MM.1S (cell line): ENCODE data around the gene PARD3.
A peak's percentile ranks its signal among the peaks of the same experiment; 100 is the strongest.
"Not testable (repeated sequence)": the region's sequence is repeated elsewhere in the genome, so short reads cannot be mapped to it uniquely, and the experiment has no call there.

Experiments used
- DNase-seq: peaks from one replicate; pipeline ENCODE4 v3.0.0-alpha.2; 2015
- H2AFZ ChIP-seq: fragments of 300-600 bp; sonication (generic); 2 replicates; pipeline ENCODE4 v1.6.0; 2016; ENCODE audit warnings: antibody characterized with exemption, low read length
- H3F3A ChIP-seq: fragments of 300-600 bp; sonication (generic); 2 replicates; pipeline ENCODE4 v1.6.1; 2016; ENCODE audit warnings: mild to moderate bottlenecking, antibody characterized with exemption, low read length, moderate library complexity, mixed read lengths; ENCODE audit not compliant: insufficient read depth
- H3K27ac ChIP-seq: fragments of 300-600 bp; sonication (generic); 2 replicates; pipeline ENCODE4 v1.5.1; 2016; ENCODE audit warnings: mild to moderate bottlenecking, low read length
- H3K27me3 ChIP-seq: fragments of 300-600 bp; sonication (generic); replicated peaks from 2 replicates; pipeline ENCODE4 v1.6.0; 2016; ENCODE audit warnings: low read length; ENCODE audit not compliant: insufficient read depth
- H3K36me3 ChIP-seq: fragments of 300-600 bp; sonication (generic); replicated peaks from 2 replicates; pipeline ENCODE4 v1.6.1; 2016; ENCODE audit warnings: mild to moderate bottlenecking, low read length, mixed read lengths; ENCODE audit not compliant: insufficient read depth
- H3K4me1 ChIP-seq: fragments of 300-600 bp; sonication (generic); 2 replicates; pipeline ENCODE4 v1.6.1; 2016; ENCODE audit warnings: low read length, mixed read lengths
- H3K4me2 ChIP-seq: fragments of 300-600 bp; sonication (generic); 2 replicates; pipeline ENCODE4 v1.6.0; 2016; ENCODE audit warnings: low read depth, low read length
- H3K4me3 ChIP-seq: fragments of 300-600 bp; sonication (generic); 2 replicates; pipeline ENCODE4 v1.5.1; 2016; ENCODE audit warnings: low read length, mixed read lengths
- H3K79me2 ChIP-seq: fragments of 300-600 bp; sonication (generic); 2 replicates; pipeline ENCODE4 v1.6.1; 2016; ENCODE audit warnings: mixed run types, low read length, mixed read lengths
- H3K9ac ChIP-seq: fragments of 300-600 bp; sonication (generic); 2 replicates; pipeline ENCODE4 v1.6.1; 2016; ENCODE audit warnings: low read length, mixed read lengths
- H3K9me2 ChIP-seq: fragments of 300-600 bp; sonication (generic); replicated peaks from 2 replicates; pipeline ENCODE4 v1.6.1; 2016; ENCODE audit warnings: mild to moderate bottlenecking, low read length, mixed read lengths; ENCODE audit not compliant: insufficient read depth
- H3K9me3 ChIP-seq: fragments of 300-600 bp; sonication (generic); replicated peaks from 2 replicates; pipeline ENCODE4 v1.6.1; 2016; ENCODE audit warnings: mild to moderate bottlenecking, low read length, mixed read lengths; ENCODE audit not compliant: insufficient read depth
- H4K20me1 ChIP-seq: fragments of 300-600 bp; sonication (generic); 2 replicates; pipeline ENCODE4 v1.6.1; 2016; ENCODE audit warnings: mild to moderate bottlenecking, low read length, moderate library complexity, mixed read lengths; ENCODE audit not compliant: insufficient read depth
- EZH2 ChIP-seq: fragments of 300-600 bp; sonication (generic); optimal IDR thresholded peaks from 2 replicates; pipeline ENCODE3; 2017; ENCODE audit warnings: low read depth, mild to moderate bottlenecking, antibody characterized with exemption, low read length, mixed read lengths
- EZH2phosphoT487 ChIP-seq: fragments of 300-600 bp; sonication (generic); IDR thresholded peaks from 2 replicates; pipeline ENCODE4 v1.6.1; 2018; ENCODE audit warnings: antibody characterized with exemption, low read length
- TF ChIP-seq, protein P1 (sequence below): fragments of 300-600 bp; sonication (generic); IDR thresholded peaks from 2 replicates; pipeline ENCODE4 v1.5.1; 2016; ENCODE audit warnings: antibody characterized with exemption, low read length, mixed read lengths

Gene PARD3

DNA sequence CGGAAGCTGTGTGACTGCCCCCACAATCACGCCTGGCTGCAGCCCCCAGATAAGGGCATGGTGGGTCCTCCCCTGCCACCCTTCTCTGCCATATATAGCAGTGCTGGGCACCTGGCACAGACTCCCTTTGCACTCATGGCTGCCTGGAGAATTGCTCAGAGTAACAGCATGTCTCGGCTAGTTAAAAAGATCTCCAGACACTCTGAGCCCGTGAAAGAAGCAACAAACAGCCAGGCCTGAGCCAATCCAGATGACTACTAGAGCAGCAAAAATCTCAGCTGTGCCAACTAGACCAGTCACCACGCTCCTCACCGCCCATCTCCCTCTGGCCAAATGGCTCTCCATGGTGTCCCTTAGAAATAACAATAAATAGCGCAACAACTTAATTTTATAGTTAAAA lies 71.3 kb downstream of the PARD3 start:
- H3K9me3 ChIP-seq = no peaks in the 10 kb centered on the region
- no peak overlapping the region for H3K4me2 ChIP-seq
- H3K9ac ChIP-seq = no peak overlapping the region
- no peaks in the 10 kb centered on the region for H3F3A ChIP-seq
- TF ChIP-seq EZH2phosphoT487 = no peak
- TF ChIP-seq, protein P1, sequence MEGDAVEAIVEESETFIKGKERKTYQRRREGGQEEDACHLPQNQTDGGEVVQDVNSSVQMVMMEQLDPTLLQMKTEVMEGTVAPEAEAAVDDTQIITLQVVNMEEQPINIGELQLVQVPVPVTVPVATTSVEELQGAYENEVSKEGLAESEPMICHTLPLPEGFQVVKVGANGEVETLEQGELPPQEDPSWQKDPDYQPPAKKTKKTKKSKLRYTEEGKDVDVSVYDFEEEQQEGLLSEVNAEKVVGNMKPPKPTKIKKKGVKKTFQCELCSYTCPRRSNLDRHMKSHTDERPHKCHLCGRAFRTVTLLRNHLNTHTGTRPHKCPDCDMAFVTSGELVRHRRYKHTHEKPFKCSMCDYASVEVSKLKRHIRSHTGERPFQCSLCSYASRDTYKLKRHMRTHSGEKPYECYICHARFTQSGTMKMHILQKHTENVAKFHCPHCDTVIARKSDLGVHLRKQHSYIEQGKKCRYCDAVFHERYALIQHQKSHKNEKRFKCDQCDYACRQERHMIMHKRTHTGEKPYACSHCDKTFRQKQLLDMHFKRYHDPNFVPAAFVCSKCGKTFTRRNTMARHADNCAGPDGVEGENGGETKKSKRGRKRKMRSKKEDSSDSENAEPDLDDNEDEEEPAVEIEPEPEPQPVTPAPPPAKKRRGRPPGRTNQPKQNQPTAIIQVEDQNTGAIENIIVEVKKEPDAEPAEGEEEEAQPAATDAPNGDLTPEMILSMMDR = no peak
- TF ChIP-seq EZH2 = no peak
- DNase-seq = no peak
- no peaks in the 10 kb centered on the region for H3K9me2 ChIP-seq
- H3K27ac ChIP-seq = no peak overlapping the region
- H3K4me1 ChIP-seq = peaks cover 15% of the 10 kb centered on the region
- peaks cover 18% of the 10 kb centered on the region for H4K20me1 ChIP-seq
- H2AFZ ChIP-seq = no peak overlapping the region
- H3K79me2 ChIP-seq = peaks cover 98% of the 10 kb centered on the region
- no peaks in the 10 kb centered on the region for H3K27me3 ChIP-seq
- H3K4me3 ChIP-seq = no peak overlapping the region
- H3K36me3 ChIP-seq = no peaks in the 10 kb centered on the region

DNA sequence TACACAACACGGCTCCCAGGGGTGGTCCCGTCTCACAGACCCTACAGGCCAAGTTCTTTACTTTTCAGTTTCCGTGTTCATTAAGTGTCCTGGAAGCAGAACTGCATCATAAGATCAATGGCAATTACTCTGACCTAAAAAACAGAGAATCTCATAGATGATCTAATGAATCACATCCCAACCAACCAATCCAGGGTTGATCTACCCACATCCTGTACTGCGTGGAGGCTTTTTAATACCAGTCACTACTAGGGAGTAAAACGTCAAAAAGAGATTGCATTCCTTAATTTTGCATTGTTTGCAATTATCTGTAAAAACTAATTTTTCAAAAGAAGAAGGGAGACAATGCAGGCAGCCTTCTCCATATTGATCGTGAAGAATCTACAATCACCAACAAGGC lies 72.6 kb downstream of the PARD3 start:
- no peaks in the 10 kb centered on the region for H3K27me3 ChIP-seq
- TF ChIP-seq, protein P1 = no peak
- TF ChIP-seq EZH2phosphoT487 = no peak
- no peak for TF ChIP-seq EZH2
- no peaks in the 10 kb centered on the region for H3K36me3 ChIP-seq
- no peak overlapping the region for H3K9ac ChIP-seq
- no peak overlapping the region for H2AFZ ChIP-seq
- H3K9me3 ChIP-seq = no peaks in the 10 kb centered on the region
- no peak overlapping the region for H3K27ac ChIP-seq
- H3K4me1 ChIP-seq = peaks cover 15% of the 10 kb centered on the region
- no peaks in the 10 kb centered on the region for H3K9me2 ChIP-seq
- peaks cover 98% of the 10 kb centered on the region for H3K79me2 ChIP-seq
- H3F3A ChIP-seq = no peaks in the 10 kb centered on the region
- H3K4me3 ChIP-seq = no peak overlapping the region
- H3K4me2 ChIP-seq = no peak overlapping the region
- peaks cover 13% of the 10 kb centered on the region; the same call in 1 of the 2 replicates for H4K20me1 ChIP-seq
- DNase-seq = no peak

DNA sequence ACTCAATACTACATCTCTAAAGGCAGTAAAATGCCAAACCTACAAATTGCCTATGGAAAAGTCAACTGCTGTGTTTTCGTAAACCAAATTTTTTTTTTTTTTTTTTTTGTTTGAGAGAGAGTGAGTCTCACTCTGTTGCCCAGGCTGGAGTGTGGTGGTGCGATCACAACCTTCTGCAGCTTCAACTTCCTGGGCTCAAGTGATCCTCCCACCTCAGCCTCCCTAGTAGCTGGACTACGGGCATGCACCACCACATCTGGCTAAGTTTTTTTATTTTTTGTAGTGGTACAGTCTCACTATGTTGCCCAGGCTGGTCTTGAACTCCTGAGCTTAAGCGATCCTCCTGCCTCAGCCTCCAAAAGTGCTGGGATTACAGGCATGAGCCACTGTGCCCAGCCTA lies 74.0 kb downstream of the PARD3 start:
- not testable (repeated sequence) for H3K36me3 ChIP-seq, H3K9me3 ChIP-seq, H3K9me2 ChIP-seq, H3K4me3 ChIP-seq, H3F3A ChIP-seq, H3K27me3 ChIP-seq, DNase-seq, H2AFZ ChIP-seq, H3K9ac ChIP-seq, H3K27ac ChIP-seq
- Histone ChIP-seq H4K20me1 (peaks cover 13% of the 10 kb centered on the region), H3K79me2 (peaks cover 94% of the 10 kb centered on the region), H3K4me1 (peaks cover 15% of the 10 kb centered on the region), H3K4me2 (0 out of 2 replicates have a peak overlapping the region, but pooled peaks have one; percentile 47)

DNA sequence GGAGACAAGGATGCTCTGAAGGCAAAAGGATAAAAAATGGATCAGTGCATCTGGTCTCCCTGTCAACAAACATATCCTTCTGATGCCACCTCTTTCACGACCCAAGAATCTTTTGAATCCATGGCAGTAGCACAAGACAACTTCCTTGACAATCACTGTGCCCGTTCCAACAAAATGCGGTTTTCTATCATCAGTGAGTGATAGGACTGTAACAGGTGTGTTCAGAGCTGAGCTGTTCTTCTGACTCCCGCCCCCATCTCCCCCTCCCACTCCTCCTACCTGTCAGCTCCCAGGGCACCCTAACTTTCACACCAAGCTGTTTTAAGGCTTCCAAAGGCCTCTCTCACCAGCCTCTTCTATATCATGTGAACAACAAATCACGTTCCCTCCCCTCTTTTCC lies 74.8 kb downstream of the PARD3 start:
- Histone ChIP-seq H3K36me3 (no peaks in the 10 kb centered on the region), H3K27me3 (no peaks in the 10 kb centered on the region), H3K4me3 (no peak overlapping the region), H2AFZ (no peak overlapping the region), H3K27ac (no peak overlapping the region), H3K4me1 (peaks cover 15% of the 10 kb centered on the region), H3K9me2 (no peaks in the 10 kb centered on the region), H3K79me2 (peaks cover 94% of the 10 kb centered on the region), H3F3A (no peaks in the 10 kb centered on the region), H3K4me2 (peak overlapping the region; percentile 47; the same call in 1 of the 2 replicates), H3K9ac (no peak overlapping the region), H3K9me3 (no peaks in the 10 kb centered on the region), H4K20me1 (peaks cover 13% of the 10 kb centered on the region)
- no peak for DNase-seq
- TF ChIP-seq, protein P1 = no peak
- no peak for TF ChIP-seq EZH2phosphoT487
- TF ChIP-seq EZH2 = no peak
